D721Med (cell line): Measurements from ENCODE around the gene PPP1R16B.

Source experiments
- DNase-seq: peaks from one replicate; pipeline ENCODE4 v3.0.0; 2011; ENCODE audit warnings: low spot score; ENCODE audit not compliant: insufficient read length
- FAIRE-seq: peaks from 2 replicates; lab custom pipeline; 2011; peaks lifted over from hg19 to GRCh38; lab: Jason Lieb, UNC
- CTCF ChIP-seq: IDR thresholded peaks from 2 replicates; pipeline ENCODE4 v1.5.1; 2012; ENCODE audit warnings: mild to moderate bottlenecking, control low read depth; ENCODE audit not compliant: insufficient read depth; ENCODE audit errors: missing control alignments

PPP1R16B gene

DNA sequence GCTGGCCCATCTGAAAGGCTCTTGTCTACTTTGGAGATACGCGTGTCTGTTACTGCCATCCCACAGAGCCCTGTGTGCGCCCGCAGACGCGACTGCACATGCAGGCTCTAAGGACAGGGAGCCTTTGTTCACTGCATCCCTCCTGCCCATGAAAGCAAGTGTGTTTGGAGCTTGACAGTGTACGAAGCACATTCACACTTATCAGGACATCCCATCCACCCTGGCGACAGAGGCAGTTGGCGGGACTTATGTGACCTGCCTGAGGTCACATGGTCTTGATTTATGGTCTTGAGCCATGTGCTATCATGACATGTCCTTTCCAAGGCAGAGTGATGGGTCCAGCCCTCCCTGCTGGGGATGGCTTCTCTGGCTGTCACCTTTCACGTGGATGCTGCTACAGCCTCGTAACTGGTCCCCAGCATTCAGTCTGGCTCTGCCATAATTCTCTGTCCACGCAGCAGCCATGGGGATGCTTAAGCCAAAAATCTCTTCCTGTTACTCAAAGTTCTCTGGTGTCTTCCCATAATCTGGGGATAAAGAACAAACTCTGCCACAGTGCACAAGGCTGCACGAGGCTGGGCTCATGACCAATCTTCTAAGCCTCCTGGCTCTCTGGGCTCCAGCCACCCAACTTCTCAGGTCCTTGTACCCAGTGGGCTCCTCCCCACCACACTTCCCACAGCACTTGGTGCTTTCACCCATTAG, 84.4 kb downstream of the PPP1R16B start:
- TF ChIP-seq CTCF: no peak
- DNase-seq: no peak
- FAIRE-seq: no peak

DNA sequence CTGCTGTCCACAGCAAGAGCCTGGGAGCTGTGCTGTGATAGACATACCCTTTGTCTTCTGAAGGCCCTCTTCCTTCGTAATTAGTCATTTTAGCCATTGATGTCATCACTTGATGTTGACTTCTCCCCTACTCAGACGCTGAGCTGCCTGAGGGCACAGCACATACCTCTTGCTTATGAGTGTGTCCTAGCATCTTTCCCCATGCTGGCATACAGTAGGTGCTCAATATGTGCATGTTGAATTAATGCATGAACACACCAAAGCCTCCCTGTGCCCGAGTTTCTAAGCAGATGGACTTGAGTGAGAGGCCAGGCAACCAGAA, 85.0 kb downstream of the PPP1R16B start:
- no peak for TF ChIP-seq CTCF
- FAIRE-seq (no peak), DNase-seq (no peak)

- FAIRE-seq (no peak), DNase-seq (no peak)
- TF ChIP-seq CTCF: no peak
Observed at GRCh38 chr20:38892091-38892981, 86.8 kb downstream of the PPP1R16B start.

GRCh38 chr20:38893056-38893564, 87.6 kb downstream of the PPP1R16B start:
- no peak for FAIRE-seq
- DNase-seq: no peak

GRCh38 chr20:38893565-38894090, 88.1 kb downstream of the PPP1R16B start:
- DNase-seq (peak; percentile 86), FAIRE-seq (no peak)
- TF ChIP-seq CTCF: peak; percentile 81

More at GRCh38 chr20:38893056-38893564, 87.6 kb downstream of the PPP1R16B start:
- TF ChIP-seq CTCF: no peak

DNA sequence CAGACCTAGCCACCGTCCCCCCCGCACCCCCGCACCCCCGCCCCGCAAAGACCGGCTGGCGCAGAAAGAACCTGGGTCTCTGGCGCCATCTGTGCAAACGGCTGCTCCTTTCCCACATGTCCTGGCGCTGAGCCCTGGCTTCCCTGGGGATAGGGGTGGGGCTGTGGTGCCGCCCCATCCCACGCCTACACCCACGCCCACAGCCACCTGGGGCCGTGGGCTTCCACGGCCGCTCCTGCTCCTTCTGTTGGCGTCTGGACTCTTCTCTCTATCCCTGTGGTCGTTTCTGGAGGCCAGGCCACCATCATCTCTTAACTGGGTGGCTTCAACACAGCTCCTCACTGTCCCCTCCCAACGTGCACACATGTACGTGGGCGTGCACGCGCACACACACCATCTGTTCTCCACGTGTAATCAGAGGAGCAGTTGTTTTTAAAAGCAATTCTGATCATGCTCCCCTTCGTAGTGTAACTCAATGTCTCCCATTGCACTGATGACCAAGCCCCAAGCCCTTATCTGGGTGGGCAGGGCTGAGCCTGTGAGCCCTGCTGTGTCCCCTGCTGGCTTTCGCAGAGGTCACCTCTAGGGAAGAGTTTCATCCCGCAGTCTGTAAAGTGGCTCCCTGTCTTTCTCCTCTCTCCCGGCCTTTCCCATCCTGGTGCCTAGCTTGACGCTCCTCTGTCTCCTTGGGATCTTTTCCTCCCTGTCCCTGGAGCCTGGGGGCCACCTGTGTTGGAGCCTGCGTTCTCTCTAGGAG, 88.8 kb downstream of the PPP1R16B start:
- DNase-seq: peak; percentile 69
- no peak for FAIRE-seq
- no peak for TF ChIP-seq CTCF
